H1 (cell line): Measurements from ENCODE around the gene IL37. TPM values are rescaled to one million over a fixed set of nuclear protein-coding genes. Genes with fewer than 3 reads are reported as not detected.

Experiments used
- CTCF ChIA-PET: fragments of 300-600 bp; sonication (Branson Sonifier 250); formaldehyde crosslinking; loops from one replicate; lab custom pipeline; 2021; ENCODE audit not compliant: partially characterized antibody; lab: Charles Lee
- POLR2A ChIA-PET: fragments of 300-600 bp; sonication (Branson Sonifier 250); formaldehyde crosslinking; loops from one replicate; lab custom pipeline; 2021; ENCODE audit warnings: inconsistent platforms; ENCODE audit not compliant: partially characterized antibody; lab: Charles Lee
- DNase-seq, 2 experiments: peaks; one replicate each; pipeline versions ENCODE4 v3.0.0 to v3.0.0-alpha.2; 2010 to 2022; ENCODE audit warnings: low spot score in 2 of 2, low read depth in 1 of 2, mixed read lengths in 1 of 2
- FAIRE-seq: peaks from 2 replicates; lab custom pipeline; 2011; peaks lifted over from hg19 to GRCh38; lab: Jason Lieb, UNC
- H2AFZ ChIP-seq: 2 replicates; pipeline ENCODE4 v1.8.1; 2012; ENCODE audit warnings: low read length, inconsistent platforms
- H2AK5ac ChIP-seq: 2 replicates; pipeline ENCODE4 v1.6.1; 2013; ENCODE audit warnings: low read depth, low read length
- H2BK120ac ChIP-seq: replicated peaks from 2 replicates; pipeline ENCODE3; 2013; ENCODE audit warnings: low read depth, low read length, inconsistent platforms
- H2BK12ac ChIP-seq: 2 replicates; pipeline ENCODE4 v1.6.1; 2013; ENCODE audit warnings: low read depth, low read length
- H2BK15ac ChIP-seq: 2 replicates; pipeline ENCODE4 v1.6.1; 2013; ENCODE audit warnings: low read length
- H2BK20ac ChIP-seq: 2 replicates; pipeline ENCODE4 v1.6.1; 2013; ENCODE audit warnings: low read length
- H2BK5ac ChIP-seq: 2 replicates; pipeline ENCODE4 v1.6.1; 2013; ENCODE audit warnings: low read depth, low read length
- H3K14ac ChIP-seq: 2 replicates; pipeline ENCODE4 v1.6.1; 2013; ENCODE audit warnings: inconsistent platforms; ENCODE audit not compliant: insufficient read length
- H3K18ac ChIP-seq: 2 replicates; pipeline ENCODE4 v1.6.1; 2013; ENCODE audit warnings: low read length; ENCODE audit errors: extremely low read depth
- H3K23ac ChIP-seq: 2 replicates; pipeline ENCODE4 v1.6.1; 2013; ENCODE audit warnings: inconsistent platforms; ENCODE audit not compliant: insufficient read length
- H3K23me2 ChIP-seq: 2 replicates; pipeline ENCODE4 v1.6.1; 2013; ENCODE audit warnings: low read depth, low read length
- H3K27ac ChIP-seq: 2 replicates; pipeline ENCODE4 v1.6.1; 2011; ENCODE audit warnings: low read depth, low read length, inconsistent platforms
- H3K27me3 ChIP-seq, 4 experiments: replicated peaks in 1 of 4; 1 replicate in 1 of 4; 2 replicates in 3 of 4; pipeline versions ENCODE4 v1.6.1 to v1.8.1; 2011 to 2013; ENCODE audit warnings: low read length in 3 of 4, mild to moderate bottlenecking in 3 of 4, inconsistent platforms in 2 of 4, mixed read lengths in 2 of 4, moderate library complexity in 1 of 4; ENCODE audit not compliant: control insufficient read depth in 3 of 4, insufficient read depth in 3 of 4; ENCODE audit errors: extremely low read depth in 1 of 4
- H3K36me3 ChIP-seq, 4 experiments: 2 replicates each; pipeline versions ENCODE4 v1.6.1 to v1.8.1; 2011 to 2013; ENCODE audit warnings: mild to moderate bottlenecking in 4 of 4, low read length in 3 of 4, moderate library complexity in 2 of 4, control low read depth in 1 of 4, inconsistent platforms in 1 of 4; ENCODE audit not compliant: insufficient read depth in 4 of 4, control insufficient read depth in 2 of 4
- H3K4ac ChIP-seq: replicated peaks from 2 replicates; pipeline ENCODE3; 2013; ENCODE audit warnings: low read length, low read depth, mixed read lengths, inconsistent platforms; ENCODE audit not compliant: insufficient read length
- H3K4me1 ChIP-seq, 4 experiments: replicated peaks in 1 of 4; 1 replicate in 1 of 4; 2 replicates in 3 of 4; pipeline versions ENCODE4 v1.6.1 to v1.8.1; 2011 to 2013; ENCODE audit warnings: low read length in 3 of 4, inconsistent platforms in 2 of 4, mixed read lengths in 1 of 4; ENCODE audit not compliant: insufficient read depth in 4 of 4, control insufficient read depth in 3 of 4
- H3K4me2 ChIP-seq, 2 experiments: 2 replicates each; pipeline versions ENCODE4 v1.6.1 to v1.8.1; 2011 to 2013; ENCODE audit warnings: low read depth in 2 of 2, low read length in 2 of 2, control low read depth in 1 of 2, inconsistent platforms in 1 of 2, mild to moderate bottlenecking in 1 of 2; ENCODE audit not compliant: insufficient read depth in 1 of 2
- H3K4me3 ChIP-seq, 4 experiments: fragments of 200-600, 300-600 bp in 1 of 4; sonication (generic), shearing (Covaris generic), sonication (Bioruptor Twin) in 1 of 4; 2 replicates each; pipeline versions ENCODE4 v1.5.1 to v1.8.1; 2011 to 2016; ENCODE audit warnings: low read length in 4 of 4, low read depth in 3 of 4, control low read depth in 2 of 4, inconsistent platforms in 2 of 4, mild to moderate bottlenecking in 2 of 4, mixed read lengths in 1 of 4, moderate library complexity in 1 of 4; ENCODE audit not compliant: insufficient read depth in 2 of 4; ENCODE audit errors: extremely low read depth in 1 of 4
- H3K56ac ChIP-seq: replicated peaks from 2 replicates; pipeline ENCODE3; 2013; ENCODE audit warnings: low read depth, mild to moderate bottlenecking, mixed read lengths, low read length, inconsistent platforms; ENCODE audit not compliant: insufficient read length
- H3K79me1 ChIP-seq: 2 replicates; pipeline ENCODE4 v1.6.1; 2013; ENCODE audit warnings: low read depth, low read length, control low read depth
- H3K79me2 ChIP-seq, 2 experiments: 2 replicates each; pipeline versions ENCODE4 v1.6.1 to v1.8.1; 2012 to 2013; ENCODE audit warnings: low read length in 2 of 2, mild to moderate bottlenecking in 2 of 2, inconsistent platforms in 1 of 2; ENCODE audit not compliant: insufficient read depth in 2 of 2, control insufficient read depth in 1 of 2
- H3K9ac ChIP-seq, 4 experiments: replicated peaks in 1 of 4; 1 replicate in 1 of 4; 2 replicates in 3 of 4; pipeline versions ENCODE4 v1.6.1 to v1.8.1; 2011 to 2013; ENCODE audit warnings: low read depth in 3 of 4, low read length in 3 of 4, control low read depth in 2 of 4, mild to moderate bottlenecking in 2 of 4, moderate library complexity in 2 of 4, inconsistent platforms in 1 of 4; ENCODE audit errors: extremely low read depth in 1 of 4
- H3K9me3 ChIP-seq, 2 experiments: 2 replicates each; pipeline versions ENCODE4 v1.6.1 to v1.8.1; 2012 to 2013; ENCODE audit warnings: mild to moderate bottlenecking in 2 of 2, moderate library complexity in 2 of 2, control low read depth in 1 of 2, inconsistent platforms in 1 of 2, low read depth in 1 of 2, low read length in 1 of 2, mixed read lengths in 1 of 2; ENCODE audit not compliant: insufficient read depth in 2 of 2
- H4K20me1 ChIP-seq, 2 experiments: replicated peaks in 1 of 2; 2 replicates each; pipeline versions ENCODE3 to v1.8.1; 2011 to 2013; ENCODE audit warnings: inconsistent platforms in 2 of 2, low read length in 2 of 2, mild to moderate bottlenecking in 1 of 2; ENCODE audit not compliant: insufficient read depth in 2 of 2, control insufficient read depth in 1 of 2
- H4K5ac ChIP-seq: 2 replicates; pipeline ENCODE4 v1.6.1; 2013; ENCODE audit warnings: low read length, low read depth, mixed read lengths, inconsistent platforms; ENCODE audit not compliant: insufficient read length
- H4K8ac ChIP-seq: 2 replicates; pipeline ENCODE4 v1.8.0; 2013; ENCODE audit warnings: mild to moderate bottlenecking, moderate library complexity, low read length, inconsistent platforms; ENCODE audit not compliant: insufficient read depth; ENCODE audit errors: extremely low read depth
- H4K91ac ChIP-seq: replicated peaks from 2 replicates; pipeline ENCODE3; 2013; ENCODE audit warnings: low read length, mixed read lengths, inconsistent platforms; ENCODE audit not compliant: insufficient read length
- BRCA1 ChIP-seq: IDR thresholded peaks from 2 replicates; pipeline ENCODE4 v1.6.1; 2012; ENCODE audit warnings: low read depth, low read length, improper control_type of control experiment
- CBX8 ChIP-seq: fragments of 300-800, 300-1000 bp; sonication (generic); IDR thresholded peaks from 2 replicates; pipeline ENCODE4 v1.7.1; 2016; ENCODE audit warnings: low read depth, low read length, borderline replicate concordance
- CTCF ChIP-seq, 3 experiments: IDR thresholded peaks; 1 replicate in 2 of 3; 2 replicates in 1 of 3; pipeline versions ENCODE4 v1.5.1 to v1.6.1; 2011; ENCODE audit warnings: low read length in 3 of 3, mild to moderate bottlenecking in 3 of 3, inconsistent platforms in 2 of 3, low read depth in 1 of 3, moderate library complexity in 1 of 3; ENCODE audit not compliant: insufficient read depth in 1 of 3; ENCODE audit errors: control extremely low read depth in 1 of 3
- EP300 ChIP-seq, 2 experiments: IDR thresholded peaks; 1 replicate in 1 of 2; 2 replicates in 1 of 2; pipeline ENCODE4 v1.6.1; 2011 to 2012; ENCODE audit warnings: low read depth in 2 of 2, low read length in 2 of 2, mild to moderate bottlenecking in 2 of 2, borderline replicate concordance in 1 of 2, inconsistent platforms in 1 of 2, moderate library complexity in 1 of 2
- JUN ChIP-seq: IDR thresholded peaks from 2 replicates; pipeline ENCODE4 v1.6.1; 2011; ENCODE audit warnings: low read depth, mild to moderate bottlenecking, improper control_type of control experiment, low read length
- PHF8 ChIP-seq: fragments of 200-600 bp; sonication (generic); conservative IDR thresholded peaks from 2 replicates; pipeline ENCODE4 v1.7.1; 2012; ENCODE audit warnings: low read depth, mild to moderate bottlenecking, inconsistent platforms, low read length, moderate library complexity
- RFX5 ChIP-seq: IDR thresholded peaks from 2 replicates; pipeline ENCODE4 v1.6.1; 2011; ENCODE audit warnings: low read depth, low read length, improper control_type of control experiment, borderline replicate concordance
- SIRT6 ChIP-seq: IDR thresholded peaks from one replicate; pipeline ENCODE4 v1.7.1; 2012; ENCODE audit warnings: low read length, inconsistent platforms
- SIX5 ChIP-seq: IDR thresholded peaks from 2 replicates; pipeline ENCODE4 v1.6.1; 2011; ENCODE audit warnings: mild to moderate bottlenecking, low read depth, low read length
- SP1 ChIP-seq: IDR thresholded peaks from 2 replicates; pipeline ENCODE4 v1.6.1; 2011; ENCODE audit warnings: low read depth, low read length
- TBP ChIP-seq: IDR thresholded peaks from 2 replicates; pipeline ENCODE4 v1.6.1; 2011; ENCODE audit warnings: low read depth, low read length, improper control_type of control experiment
- TCF12 ChIP-seq: IDR thresholded peaks from 2 replicates; pipeline ENCODE4 v1.6.1; 2011; ENCODE audit warnings: low read depth, mild to moderate bottlenecking, low read length
- YY1 ChIP-seq: IDR thresholded peaks from 2 replicates; pipeline ENCODE4 v1.6.1; 2011; ENCODE audit warnings: low read depth, mild to moderate bottlenecking, low read length
- WGBS, 2 experiments: shearing (Covaris generic) in 1 of 2; methylation state at CpG; one replicate each; pipeline versions ENCODE4 v1.1.6 to v1.1.7; 2013 to 2015; ENCODE audit warnings: low lambda C conversion rate in 2 of 2, mixed read lengths in 2 of 2, inconsistent platforms in 1 of 2, low coverage in 1 of 2, missing lambda C conversion rate in 1 of 2; ENCODE audit not compliant: insufficient replicate concordance in 2 of 2, insufficient coverage in 1 of 2, insufficient read length in 1 of 2; ENCODE audit errors: extremely low coverage in 1 of 2, missing lambda C conversion rate in 1 of 2; 5-methylcytosine and 5-hydroxymethylcytosine counted together
- polyA plus RNA-seq, 7 experiments: library from polyadenylated mRNA; depleted of rRNA in 3 of 7; stranded (reverse) in 5 of 7; unstranded in 2 of 7; fragments of >200 nt in 5 of 7; fragments of 200-250 nt in 2 of 7; gene quantifications; 1 replicate in 5 of 7; 2 replicates in 1 of 7; 4 replicates in 1 of 7; pipeline versions ENCODE4 v1.2.1 to v1.2.3, GENCODE V29; 2011 to 2013; ENCODE audit warnings: missing spikeins in 2 of 7, mixed read lengths in 2 of 7
- total RNA-seq: library from RNA; stranded (reverse); fragmentation: NEBNext Ultra II Directional; extraction: Animal tissue kit (Norgen Biotek cat#: 25700); gene quantifications from 2 replicates; pipeline ENCODE4 v1.2.1, GENCODE V29; 2021

The IL37 gene
- total and polyA plus RNA-seq, 2 of the 8 experiments (the other 6 are each of a cell fraction or from before 2014, with no cell fraction given): 0.18 TPM; not detected in 1

GRCh38 chr2:112944971-112945370 lies 34.0 kb downstream of the IL37 start:
- no peaks in the 10 kb centered on the region for H3K4me1 ChIP-seq
- FAIRE-seq (no peak), DNase-seq (no peak)
- no peak overlapping the region for H3K18ac ChIP-seq
- no peak overlapping the region for H2AFZ ChIP-seq
- H3K14ac ChIP-seq: no peak overlapping the region
- POLR2A ChIA-PET: no interaction called here
- H4K8ac ChIP-seq: no peak overlapping the region
- H3K23me2 ChIP-seq: no peaks in the 10 kb centered on the region
- H3K27ac ChIP-seq: no peak overlapping the region
- no peak overlapping the region for H4K5ac ChIP-seq
- H2BK15ac ChIP-seq: no peak overlapping the region
- H3K9me3 ChIP-seq: no peaks in the 10 kb centered on the region
- H2BK12ac ChIP-seq: no peak overlapping the region
- 88% methylated on average over 1 of the region's 1 CpG; no CpG with 5 or more reads in 1 of the 2 experiments for WGBS, 2 experiments
- no peak overlapping the region for H3K4me3 ChIP-seq
- H3K27me3 ChIP-seq: no peaks in the 10 kb centered on the region
- H3K9ac ChIP-seq: no peak overlapping the region
- CTCF ChIA-PET: interaction anchor here (0.6 to 6.4 kb wide), 4 partner anchors 11 to 446 kb away, joined by 3 to 41 read pairs (median 8); no protein-coding TSS in a partner anchor
- H4K91ac ChIP-seq: no peak overlapping the region
- no peak overlapping the region for H2BK20ac ChIP-seq
- no peaks in the 10 kb centered on the region for H3K79me1 ChIP-seq
- no peak overlapping the region for H3K56ac ChIP-seq
- no peak overlapping the region for H2AK5ac ChIP-seq
- H3K36me3 ChIP-seq: no peaks in the 10 kb centered on the region
- H3K4ac ChIP-seq: no peak overlapping the region
- H4K20me1 ChIP-seq: no peaks in the 10 kb centered on the region
- no peak overlapping the region for H2BK5ac ChIP-seq
- H3K4me2 ChIP-seq: no peak overlapping the region
- no peaks in the 10 kb centered on the region for H3K79me2 ChIP-seq
- H2BK120ac ChIP-seq: no peak overlapping the region
- H3K23ac ChIP-seq: no peak overlapping the region
- TF ChIP-seq BRCA1 (no peak), RFX5 (no peak), SIX5 (no peak), CTCF (IDR thresholded peaks at IDR 0.05; ENCODE audit: control extremely low read depth in 1 of 3, insufficient read depth in 1 of 3, low read depth in 1 of 3, low read length in 3 of 3) (no peak), TCF12 (no peak), TBP (no peak), EP300 (IDR thresholded peaks at IDR 0.05; ENCODE audit: borderline replicate concordance in 1 of 2, low read depth in 2 of 2, low read length in 2 of 2) (no peak), SIRT6 (no peak), YY1 (no peak), SP1 (no peak), CBX8 (no peak), PHF8 (no peak), JUN (no peak)
